ENCODE data around the gene GHR.

The GHR gene

GRCh38 chr5:42604171-42604711 is 181.0 kb downstream of the GHR start:
- no peak for DNase-seq (ENCODE audit: low spot score)

GRCh38 chr5:42605490-42605889 is 182.3 kb downstream of the GHR start:
- DNase-seq (ENCODE audit: low spot score): no peak

DNA sequence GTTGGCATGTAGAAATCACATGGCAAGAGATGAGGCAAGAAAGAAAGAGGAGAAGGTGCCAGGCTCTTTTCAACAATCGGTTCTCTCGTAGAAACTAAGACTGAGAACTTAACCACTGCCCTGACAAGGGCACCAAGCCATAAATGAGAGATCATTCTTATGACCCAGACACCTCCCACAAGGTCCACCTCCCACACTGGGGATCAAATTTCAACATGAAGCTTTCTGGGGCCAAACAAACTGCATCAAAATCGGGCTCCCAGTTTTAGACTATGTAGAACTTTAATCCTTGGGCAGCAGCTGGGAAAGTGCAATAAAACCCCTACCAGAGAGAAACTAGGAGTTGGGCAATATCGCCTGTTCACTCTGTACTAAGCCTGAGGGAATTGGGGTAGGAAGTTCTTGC is 183.2 kb downstream of the GHR start:
- DNase-seq (ENCODE audit: low spot score): no peak

DNA sequence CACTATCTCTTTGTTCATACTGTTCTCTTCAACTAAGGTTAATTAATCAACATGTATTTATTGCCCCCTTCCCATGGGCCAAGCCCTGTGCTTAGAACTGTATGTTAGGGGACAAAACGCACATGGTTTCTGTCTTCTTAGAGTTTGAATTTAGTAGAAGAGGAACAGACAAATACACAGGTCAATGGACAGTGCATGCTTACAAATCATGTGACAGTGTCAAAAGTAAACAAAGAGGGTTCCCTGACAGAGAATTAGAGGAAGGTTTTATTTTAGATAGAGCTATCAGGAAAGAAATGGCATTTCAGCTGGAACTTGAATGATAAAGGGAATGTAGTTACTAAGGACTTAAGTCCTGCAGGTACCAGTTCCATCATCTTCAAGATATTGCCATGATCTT is 188.2 kb downstream of the GHR start:
- DNase-seq (ENCODE audit: low spot score): no peak

DNA sequence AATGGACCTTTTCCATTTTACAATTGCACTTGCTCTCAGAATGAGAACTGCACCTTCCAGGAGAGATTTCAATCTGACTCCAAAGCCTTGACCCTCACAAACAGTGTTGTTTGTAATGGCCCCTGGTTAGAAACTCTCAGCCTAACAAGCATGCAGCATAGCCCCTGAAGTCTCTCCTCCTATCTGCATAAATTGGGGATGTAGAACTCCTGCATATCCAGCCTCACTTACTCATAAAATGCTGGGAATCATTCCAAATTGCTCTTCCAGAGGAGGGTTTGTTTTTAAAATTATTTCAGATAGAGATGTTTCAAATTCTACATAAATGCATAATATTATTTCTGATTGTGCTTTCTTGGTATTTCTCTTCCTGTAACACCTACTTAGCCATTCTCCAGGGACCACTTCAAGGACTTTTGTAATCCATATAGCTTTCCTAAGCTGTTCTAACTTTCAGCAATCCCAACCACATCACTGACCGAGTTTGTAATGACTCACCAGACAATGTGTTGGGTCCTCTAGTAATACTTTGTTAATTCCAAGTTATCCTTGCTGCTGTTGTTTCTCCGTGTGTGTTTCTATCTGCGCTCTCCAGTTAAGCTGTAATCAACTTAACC is 189.6 kb downstream of the GHR start:
- no peak for DNase-seq (ENCODE audit: low spot score)

GRCh38 chr5:42614509-42614908 is 191.3 kb downstream of the GHR start:
- DNase-seq (ENCODE audit: low spot score): no peak

DNA sequence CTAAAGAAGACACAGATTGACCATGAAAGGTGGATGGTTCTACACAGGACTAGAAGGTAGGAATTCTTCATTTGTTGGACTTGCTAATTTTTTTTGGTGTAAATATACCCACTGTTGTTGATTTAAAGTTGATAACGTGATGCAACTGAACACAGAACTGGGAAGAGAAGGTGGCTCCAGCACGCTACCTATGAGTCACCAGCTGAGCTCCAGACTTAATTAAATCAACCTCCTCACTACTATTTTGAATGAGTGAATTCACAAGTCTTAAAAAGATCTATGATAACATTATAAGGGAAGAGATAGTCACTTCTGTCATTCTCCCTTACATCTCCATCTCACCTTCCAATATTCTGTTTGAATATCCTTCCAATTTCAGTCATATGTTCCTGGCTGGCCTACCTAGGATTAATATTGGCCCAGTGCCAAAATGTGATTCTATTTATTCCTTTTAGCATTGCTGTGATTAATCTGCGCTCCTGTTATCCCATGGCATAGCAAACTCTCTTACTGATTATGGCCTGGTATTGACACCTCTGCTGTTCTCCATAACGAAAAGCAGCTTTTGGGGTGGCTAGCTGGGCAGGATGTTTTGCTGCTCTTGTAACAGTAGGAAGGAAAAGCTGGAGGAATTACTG is 197.5 kb downstream of the GHR start:
- no peak for DNase-seq (ENCODE audit: low spot score)

DNA sequence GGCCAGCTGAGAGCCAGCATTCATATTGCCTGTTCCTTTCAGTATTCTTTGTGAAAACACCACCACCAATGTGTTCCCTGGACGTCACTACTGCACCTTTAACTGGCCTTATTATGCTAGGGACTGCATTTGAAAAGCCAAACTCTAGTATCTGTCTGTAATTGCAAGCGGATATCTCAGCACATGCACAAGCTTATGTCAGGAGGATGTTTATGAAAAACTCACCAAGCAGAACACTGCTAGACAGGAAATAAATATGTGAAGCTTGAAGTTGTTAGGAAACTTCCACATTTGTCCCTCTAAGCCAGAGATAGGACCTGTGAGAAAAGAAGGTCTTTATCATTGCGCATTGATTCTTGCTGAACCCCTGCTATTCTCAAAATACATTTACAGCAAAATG is 198.0 kb downstream of the GHR start:
- DNase-seq (ENCODE audit: low spot score): no peak

GRCh38 chr5:42621662-42622061 is 198.4 kb downstream of the GHR start:
- DNase-seq (ENCODE audit: low spot score): no peak

- DNase-seq (ENCODE audit: low spot score): no peak
These were observed 201.7 kb downstream of the GHR start for GRCh38 chr5:42624912-42625311.

- DNase-seq (ENCODE audit: low spot score): no peak
These were observed 203.2 kb downstream of the GHR start for GRCh38 chr5:42626462-42626861.

DNA sequence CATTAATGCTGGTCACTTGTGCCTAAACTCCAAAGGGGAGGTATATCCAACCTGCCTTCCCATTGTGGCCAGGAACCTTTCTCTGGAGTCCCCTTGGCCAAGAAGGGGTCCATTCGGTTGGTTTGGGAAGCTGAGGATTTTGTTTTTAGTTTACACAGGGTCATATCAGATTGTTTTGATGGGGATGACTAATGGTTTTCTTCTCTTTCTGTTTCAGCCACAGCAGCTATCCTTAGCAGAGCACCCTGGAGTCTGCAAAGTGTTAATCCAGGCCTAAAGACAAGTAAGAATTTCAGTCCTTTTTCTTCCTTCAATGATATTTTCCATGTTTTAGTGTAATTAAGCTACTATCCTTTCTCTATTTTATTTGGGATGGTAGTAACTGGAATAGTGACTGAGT is 205.6 kb downstream of the GHR start:
- no peak for DNase-seq (ENCODE audit: low spot score)

GRCh38 chr5:42629284-42629683 is 206.0 kb downstream of the GHR start:
- DNase-seq (ENCODE audit: low spot score): no peak

GRCh38 chr5:42631241-42631640 is 208.0 kb downstream of the GHR start:
- no peak for DNase-seq (ENCODE audit: low spot score)

- DNase-seq (ENCODE audit: low spot score): no peak
These were observed 209.2 kb downstream of the GHR start for GRCh38 chr5:42632354-42632900.

- no peak for DNase-seq (ENCODE audit: low spot score)
These were observed 211.3 kb downstream of the GHR start for GRCh38 chr5:42634575-42634974.

GRCh38 chr5:42636425-42636824 is 213.2 kb downstream of the GHR start:
- no peak for DNase-seq (ENCODE audit: low spot score)

DNA sequence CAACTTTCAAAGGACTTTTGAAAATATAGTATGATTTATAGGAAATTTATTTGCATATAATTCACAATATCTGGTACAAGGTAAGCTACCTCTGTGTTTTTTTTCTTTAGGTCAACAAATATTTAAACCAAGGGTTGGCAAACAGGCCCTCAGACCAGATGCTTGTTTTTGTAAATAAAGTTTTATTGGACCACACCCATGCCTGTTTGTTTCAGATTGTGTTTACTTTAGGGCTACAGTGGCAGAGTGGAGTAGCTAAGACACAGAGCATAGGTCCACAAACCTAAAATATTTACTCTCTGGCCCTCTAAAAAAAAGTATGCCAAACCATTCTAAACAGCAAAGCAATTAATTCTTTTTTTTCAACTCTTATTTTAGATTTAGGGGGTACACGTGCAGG is 213.7 kb downstream of the GHR start:
- DNase-seq (ENCODE audit: low spot score): no peak

GRCh38 chr5:42638972-42639371 is 215.7 kb downstream of the GHR start:
- no peak for DNase-seq (ENCODE audit: low spot score)

- no peak for DNase-seq (ENCODE audit: low spot score)
These were observed 217.6 kb downstream of the GHR start for GRCh38 chr5:42640835-42641234.

GRCh38 chr5:42641336-42642005 is 218.2 kb downstream of the GHR start:
- DNase-seq (ENCODE audit: low spot score): no peak

DNA sequence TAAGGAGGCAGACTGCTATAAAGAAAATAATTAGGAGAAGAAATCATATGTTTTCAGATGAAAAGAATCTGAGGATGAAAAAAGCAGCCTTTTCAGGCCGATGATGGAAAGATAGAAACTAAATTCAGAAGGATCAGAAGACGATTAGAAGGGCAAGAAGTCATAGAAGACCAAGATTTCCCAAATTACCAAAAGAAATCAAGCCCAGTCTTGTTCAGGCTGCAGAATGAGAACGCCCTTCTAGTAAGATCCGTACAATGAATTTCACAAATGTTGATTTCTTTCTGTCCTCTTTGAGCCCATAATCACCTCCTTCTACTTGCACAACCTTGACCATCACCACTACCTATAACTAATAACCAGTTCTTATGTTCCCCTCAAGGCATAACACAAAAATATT is 218.8 kb downstream of the GHR start:
- DNase-seq (ENCODE audit: low spot score): no peak

GRCh38 chr5:42643360-42643759 is 220.1 kb downstream of the GHR start:
- no peak for DNase-seq (ENCODE audit: low spot score)

Data from left forelimb (tissue), 1 donor.